K562 (cell line): ENCODE measurements around the gene MBNL2.

Source experiments
- ATF3 ChIP-seq, 2 experiments: fragments of 450-650 bp in 1 of 2; sonication (generic) in 1 of 2; formaldehyde crosslinking in 1 of 2; IDR thresholded peaks in 1 of 2; conservative IDR thresholded peaks in 1 of 2; 2 replicates each; pipeline versions ENCODE4 v1.6.1 to v1.8.1; 2016 to 2023; ENCODE audit warnings: mild to moderate bottlenecking in 2 of 2, moderate library complexity in 2 of 2, inconsistent platforms in 1 of 2, missing genetic modification reagents in 1 of 2
- CTCF ChIP-seq, 3 experiments: IDR thresholded peaks in 2 of 3; conservative IDR thresholded peaks in 1 of 3; 2 replicates each; pipeline ENCODE4 v1.5.1; 2011 to 2012; ENCODE audit warnings: low read length in 3 of 3, mild to moderate bottlenecking in 3 of 3, control low read depth in 2 of 3, improper control_type of control experiment in 1 of 3, inconsistent platforms in 1 of 3, low read depth in 1 of 3, mixed read lengths in 1 of 3, moderate library complexity in 1 of 3; ENCODE audit not compliant: insufficient read depth in 2 of 3
- EGR1 ChIP-seq: fragments of 450-650 bp; conservative IDR thresholded peaks from 2 replicates; pipeline ENCODE4 v1.6.1; 2017; ENCODE audit warnings: mild to moderate bottlenecking
- EZH2 ChIP-seq: IDR thresholded peaks from 2 replicates; pipeline ENCODE4 v1.6.1; 2012; ENCODE audit warnings: low read depth, mild to moderate bottlenecking, inconsistent platforms, low read length, borderline replicate concordance
- HBP1 ChIP-seq: fragments of 450-650 bp; formaldehyde crosslinking; IDR thresholded peaks from 2 replicates; pipeline ENCODE4 v1.4.0; 2022; ENCODE audit warnings: missing genetic modification characterization
- MLX ChIP-seq, 2 experiments: fragments of 450-650 bp in 1 of 2; sonication (generic) in 1 of 2; formaldehyde crosslinking; conservative IDR thresholded peaks; 2 replicates each; pipeline versions ENCODE4 v1.4.0 to v1.8.1; 2020 to 2022; ENCODE audit warnings: mild to moderate bottlenecking in 1 of 2, missing genetic modification reagents in 1 of 2
- TFE3 ChIP-seq: fragments of 450-650 bp; formaldehyde crosslinking; IDR thresholded peaks from 2 replicates; pipeline ENCODE4 v1.4.0; 2020; ENCODE audit warnings: mild to moderate bottlenecking, mixed read lengths
- USF2 ChIP-seq: sonication (generic); formaldehyde crosslinking; IDR thresholded peaks from 2 replicates; pipeline ENCODE4 v1.5.0; 2020; ENCODE audit warnings: missing genetic modification reagents
- ZNF24 ChIP-seq: fragments of 450-650 bp; IDR thresholded peaks from 2 replicates; pipeline ENCODE4 v1.6.1; 2016

GRCh38 chr13:97328222-97328790 lies 106.2 kb downstream of the MBNL2 start:
- TF ChIP-seq ZNF24 (no peak), EGR1 (no peak), TFE3 (CRISPR knock-in tag) (no peak), USF2 (CRISPR knock-in tag) (no peak), ATF3 (IDR thresholded peaks at IDR 0.05) (no peak), ATF3 (CRISPR knock-in tag; conservative IDR thresholded peaks at IDR 0.05) (no peak), MLX (CRISPR knock-in tag; conservative IDR thresholded peaks at IDR 0.05) (no peak), HBP1 (no peak), EZH2 (no peak), CTCF (IDR thresholded peaks at IDR 0.05 in 2 of 3, conservative IDR thresholded peaks at IDR 0.05 in 1 of 3; ENCODE audit: insufficient read depth in 2 of 3, low read depth in 1 of 3, low read length in 3 of 3) (no peak)
